GM13976 (cell line): ENCODE measurements around the gene CSNK1D.

ENCODE experiments used
- DNase-seq: peaks from one replicate; pipeline ENCODE4 v3.0.0; 2012; ENCODE audit warnings: low spot score
- in situ Hi-C: fragments of 300-500 bp; cut with MboI; formaldehyde crosslinking; loops from one replicate; pipeline ENCODE4 v1.12.0; 2022; ENCODE audit warnings: low sequenced_read_pairs, mixed read lengths, inconsistent platforms; ENCODE audit not compliant: unreplicated experiment
- TF ChIP-seq, protein P1 (sequence below): IDR thresholded peaks from 2 replicates; pipeline ENCODE4 v1.5.1; 2012; ENCODE audit warnings: borderline replicate concordance, mild to moderate bottlenecking; ENCODE audit not compliant: insufficient read depth; ENCODE audit errors: extremely low read depth, missing control alignments, control extremely low read depth

Gene CSNK1D

GRCh38 chr17:82301916-82302567 lies 28.5 kb upstream of the CSNK1D start:
- TF ChIP-seq, protein P1, sequence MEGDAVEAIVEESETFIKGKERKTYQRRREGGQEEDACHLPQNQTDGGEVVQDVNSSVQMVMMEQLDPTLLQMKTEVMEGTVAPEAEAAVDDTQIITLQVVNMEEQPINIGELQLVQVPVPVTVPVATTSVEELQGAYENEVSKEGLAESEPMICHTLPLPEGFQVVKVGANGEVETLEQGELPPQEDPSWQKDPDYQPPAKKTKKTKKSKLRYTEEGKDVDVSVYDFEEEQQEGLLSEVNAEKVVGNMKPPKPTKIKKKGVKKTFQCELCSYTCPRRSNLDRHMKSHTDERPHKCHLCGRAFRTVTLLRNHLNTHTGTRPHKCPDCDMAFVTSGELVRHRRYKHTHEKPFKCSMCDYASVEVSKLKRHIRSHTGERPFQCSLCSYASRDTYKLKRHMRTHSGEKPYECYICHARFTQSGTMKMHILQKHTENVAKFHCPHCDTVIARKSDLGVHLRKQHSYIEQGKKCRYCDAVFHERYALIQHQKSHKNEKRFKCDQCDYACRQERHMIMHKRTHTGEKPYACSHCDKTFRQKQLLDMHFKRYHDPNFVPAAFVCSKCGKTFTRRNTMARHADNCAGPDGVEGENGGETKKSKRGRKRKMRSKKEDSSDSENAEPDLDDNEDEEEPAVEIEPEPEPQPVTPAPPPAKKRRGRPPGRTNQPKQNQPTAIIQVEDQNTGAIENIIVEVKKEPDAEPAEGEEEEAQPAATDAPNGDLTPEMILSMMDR = no peak
- in situ Hi-C loops = no loop called here
- DNase-seq = peak; percentile 86

- TF ChIP-seq, protein P1 = no peak
- in situ Hi-C loops = no loop called here
- peak; percentile 34 for DNase-seq
Observed at GRCh38 chr17:82301300-82301915, 27.9 kb upstream of the CSNK1D start.

- peak; percentile 77 for DNase-seq
- TF ChIP-seq, protein P1 = peak; percentile 85
- in situ Hi-C loops = no loop called here
Observed at GRCh38 chr17:82300707-82301270, 27.3 kb upstream of the CSNK1D start.

- DNase-seq = no peak
- in situ Hi-C loops = no loop called here
- TF ChIP-seq, protein P1 = no peak
Observed at GRCh38 chr17:82300228-82300627, 26.7 kb upstream of the CSNK1D start.

DNA sequence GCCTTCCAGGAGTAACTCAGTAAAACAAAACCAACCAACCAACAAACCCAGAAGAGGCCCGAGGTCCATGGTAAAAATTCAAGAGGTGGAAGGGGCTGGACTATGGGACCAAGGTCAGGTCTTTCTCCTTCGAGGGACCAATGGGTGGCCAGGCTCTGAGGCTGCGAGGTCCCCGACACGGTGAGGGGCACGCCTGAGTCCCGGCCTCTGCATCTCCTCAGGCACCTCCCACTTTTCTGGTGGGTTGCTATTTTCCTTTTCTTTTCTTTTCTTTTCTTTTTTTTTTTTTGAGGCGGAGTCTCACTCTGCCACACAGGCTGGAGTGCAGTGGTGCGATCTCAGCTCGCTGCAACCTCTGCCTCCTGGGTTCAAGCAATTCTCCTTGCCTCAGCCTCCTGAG lies 26.0 kb upstream of the CSNK1D start:
- in situ Hi-C loops = no loop called here
- no peak for DNase-seq
- TF ChIP-seq, protein P1 = no peak

DNA sequence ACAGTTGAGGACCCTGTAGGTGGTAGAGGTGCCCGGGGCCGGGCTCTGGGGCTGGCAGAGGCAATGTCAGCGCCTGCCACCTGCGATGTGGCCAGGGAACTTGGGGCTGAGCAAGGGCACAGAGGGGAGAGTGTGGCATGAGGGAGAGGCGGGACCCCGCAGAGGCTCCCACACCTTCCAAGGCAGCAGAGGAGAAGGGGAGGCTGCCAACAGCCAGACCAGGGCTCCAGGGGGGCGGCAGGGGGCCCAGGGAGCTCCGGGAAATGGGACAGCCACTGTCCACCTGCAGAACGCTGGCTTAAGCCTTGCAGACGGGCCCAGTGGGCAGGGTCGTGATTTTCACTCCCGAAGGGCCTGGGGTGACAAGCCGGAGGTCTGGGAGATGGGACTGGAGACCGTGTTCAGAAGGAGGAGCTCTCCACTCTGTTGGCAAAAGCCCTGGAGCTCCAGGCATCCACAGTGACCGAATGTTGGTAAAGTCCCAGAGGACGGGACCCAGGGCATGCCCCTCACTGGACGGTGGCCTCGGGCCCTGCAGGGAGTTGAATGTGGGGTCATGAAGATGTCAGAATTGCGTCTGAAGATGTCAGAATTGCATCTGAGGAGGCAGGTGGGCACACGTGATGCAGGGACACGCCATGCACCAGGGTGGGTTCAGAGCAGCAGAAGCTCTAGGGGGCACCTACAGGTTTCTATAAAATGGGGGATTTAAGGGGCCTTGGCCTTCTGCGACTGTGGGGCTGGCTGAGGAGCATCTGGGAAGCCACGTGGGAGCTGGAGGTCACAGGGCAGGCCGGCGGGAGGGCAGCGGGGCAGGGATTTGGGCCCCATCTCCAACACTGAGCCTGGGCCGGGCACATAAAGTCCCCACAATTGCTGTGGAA lies 25.3 kb upstream of the CSNK1D start:
- in situ Hi-C loops = no loop called here
- no peak for DNase-seq
- TF ChIP-seq, protein P1 = no peak
